ENCODE measurements around the gene GLRX. TPM values are rescaled to one million over a fixed set of nuclear protein-coding genes. Genes with fewer than 3 reads are reported as not detected.
A peak's percentile ranks its signal among the peaks of the same experiment; 100 is the strongest.

GLRX gene
- total and polyA plus RNA-seq, 10 of the 15 experiments (the other 5 are each of a cell fraction or from before 2014, with no cell fraction given): 63.0 to 366 (median 186) TPM

DNA sequence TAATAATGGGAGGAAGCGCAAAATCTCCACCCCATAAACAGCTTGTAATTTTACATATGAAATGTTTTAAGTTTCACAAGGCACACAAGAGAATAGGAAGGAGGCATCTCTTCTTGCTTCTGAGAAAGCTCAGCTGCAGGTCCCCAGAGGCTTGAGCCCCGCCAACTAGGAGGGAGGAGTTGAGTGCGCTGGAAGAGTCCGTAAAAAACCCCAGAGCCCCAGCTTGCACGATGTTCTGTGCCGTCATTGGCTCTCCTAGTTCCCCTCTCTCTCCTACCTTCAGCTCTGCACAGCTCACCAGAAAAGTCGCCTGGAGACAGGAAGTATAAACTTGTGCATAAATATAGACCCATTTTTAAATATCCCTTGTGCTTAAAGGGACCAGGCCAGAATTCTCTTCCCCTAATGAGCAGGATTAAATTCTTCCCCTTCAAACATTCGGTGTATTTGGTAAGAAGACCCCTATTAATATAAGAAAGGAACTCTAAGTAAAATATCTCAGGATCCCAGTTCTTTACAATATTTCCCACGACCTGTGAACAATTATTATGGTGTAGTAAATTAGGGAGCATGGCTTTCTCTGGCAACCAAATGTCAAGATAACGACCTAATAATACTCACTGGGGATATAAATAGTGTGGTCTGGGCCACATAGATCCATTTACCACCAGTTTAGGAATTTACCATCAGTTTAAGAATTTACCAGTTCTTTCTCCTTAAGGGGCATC, 13.7 kb downstream of the GLRX start (continued):
- TF ChIP-seq SMAD1 (IDR thresholded peaks at IDR 0.05; ENCODE audit: low read depth, partially characterized antibody) (peak; percentile 33), ZNF384 (IDR thresholded peaks at IDR 0.05; ENCODE audit: borderline replicate concordance, low read depth, low read length) (peak; percentile 48; the same call in 1 of the 2 replicates), RELA (IDR thresholded peaks at IDR 0.05; ENCODE audit: borderline replicate concordance, partially characterized antibody) (no peak), RAD51 (IDR thresholded peaks at IDR 0.05) (no peak), LARP7 (IDR thresholded peaks at IDR 0.05) (no peak), KAT2A (conservative IDR thresholded peaks at IDR 0.05; ENCODE audit: control insufficient read depth, low read depth, low read length) (no peak), MTA3 (IDR thresholded peaks at IDR 0.05; ENCODE audit: borderline replicate concordance, low read length) (0 out of 2 replicates have a peak, but pooled peaks have one; percentile 40), FOXM1 (IDR thresholded peaks at IDR 0.05; ENCODE audit: low read depth, low read length) (no peak), EZH2 (IDR thresholded peaks at IDR 0.05; ENCODE audit: borderline replicate concordance, control insufficient read depth, low read depth, low read length) (no peak), RCOR1 (conservative IDR thresholded peaks at IDR 0.05; ENCODE audit: low read depth, low read length) (0 out of 2 replicates have a peak, but pooled peaks have one; percentile 55), CREB1 (IDR thresholded peaks at IDR 0.05; ENCODE audit: low read depth) (peak; percentile 83), NBN (IDR thresholded peaks at IDR 0.05) (peak; percentile 64; the same call in 1 of the 2 replicates), MYC (IDR thresholded peaks at IDR 0.05; ENCODE audit: insufficient read depth, insufficient read length, insufficient replicate concordance, low read length, severe bottlenecking) (no peak), STAT1 (conservative IDR thresholded peaks at IDR 0.05) (no peak), CBFB (IDR thresholded peaks at IDR 0.05; ENCODE audit: low read depth) (no peak), TCF12 (IDR thresholded peaks at IDR 0.05; ENCODE audit: low read depth, low read length) (peak; percentile 78; the same call in 1 of the 2 replicates), MEF2A (IDR thresholded peaks at IDR 0.05; ENCODE audit: insufficient read depth, low read depth, low read length) (0 out of 2 replicates have a peak, but pooled peaks have one; percentile 43), KDM1A (IDR thresholded peaks at IDR 0.05; ENCODE audit: borderline replicate concordance) (no peak), CREM (IDR thresholded peaks at IDR 0.05; ENCODE audit: low read depth) (peak; percentile 33; the same call in 1 of the 2 replicates)
- TF ChIP-seq, protein P1, sequence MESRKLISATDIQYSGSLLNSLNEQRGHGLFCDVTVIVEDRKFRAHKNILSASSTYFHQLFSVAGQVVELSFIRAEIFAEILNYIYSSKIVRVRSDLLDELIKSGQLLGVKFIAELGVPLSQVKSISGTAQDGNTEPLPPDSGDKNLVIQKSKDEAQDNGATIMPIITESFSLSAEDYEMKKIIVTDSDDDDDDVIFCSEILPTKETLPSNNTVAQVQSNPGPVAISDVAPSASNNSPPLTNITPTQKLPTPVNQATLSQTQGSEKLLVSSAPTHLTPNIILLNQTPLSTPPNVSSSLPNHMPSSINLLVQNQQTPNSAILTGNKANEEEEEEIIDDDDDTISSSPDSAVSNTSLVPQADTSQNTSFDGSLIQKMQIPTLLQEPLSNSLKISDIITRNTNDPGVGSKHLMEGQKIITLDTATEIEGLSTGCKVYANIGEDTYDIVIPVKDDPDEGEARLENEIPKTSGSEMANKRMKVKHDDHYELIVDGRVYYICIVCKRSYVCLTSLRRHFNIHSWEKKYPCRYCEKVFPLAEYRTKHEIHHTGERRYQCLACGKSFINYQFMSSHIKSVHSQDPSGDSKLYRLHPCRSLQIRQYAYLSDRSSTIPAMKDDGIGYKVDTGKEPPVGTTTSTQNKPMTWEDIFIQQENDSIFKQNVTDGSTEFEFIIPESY (IDR thresholded peaks at IDR 0.05): no peak
- TF ChIP-seq, protein P2, sequence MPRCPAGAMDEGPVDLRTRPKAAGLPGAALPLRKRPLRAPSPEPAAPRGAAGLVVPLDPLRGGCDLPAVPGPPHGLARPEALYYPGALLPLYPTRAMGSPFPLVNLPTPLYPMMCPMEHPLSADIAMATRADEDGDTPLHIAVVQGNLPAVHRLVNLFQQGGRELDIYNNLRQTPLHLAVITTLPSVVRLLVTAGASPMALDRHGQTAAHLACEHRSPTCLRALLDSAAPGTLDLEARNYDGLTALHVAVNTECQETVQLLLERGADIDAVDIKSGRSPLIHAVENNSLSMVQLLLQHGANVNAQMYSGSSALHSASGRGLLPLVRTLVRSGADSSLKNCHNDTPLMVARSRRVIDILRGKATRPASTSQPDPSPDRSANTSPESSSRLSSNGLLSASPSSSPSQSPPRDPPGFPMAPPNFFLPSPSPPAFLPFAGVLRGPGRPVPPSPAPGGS (IDR thresholded peaks at IDR 0.05; ENCODE audit: borderline replicate concordance, insufficient read depth, low read depth, low read length, poor library complexity, severe bottlenecking): peak; percentile 65
- TF ChIP-seq, protein P3, sequence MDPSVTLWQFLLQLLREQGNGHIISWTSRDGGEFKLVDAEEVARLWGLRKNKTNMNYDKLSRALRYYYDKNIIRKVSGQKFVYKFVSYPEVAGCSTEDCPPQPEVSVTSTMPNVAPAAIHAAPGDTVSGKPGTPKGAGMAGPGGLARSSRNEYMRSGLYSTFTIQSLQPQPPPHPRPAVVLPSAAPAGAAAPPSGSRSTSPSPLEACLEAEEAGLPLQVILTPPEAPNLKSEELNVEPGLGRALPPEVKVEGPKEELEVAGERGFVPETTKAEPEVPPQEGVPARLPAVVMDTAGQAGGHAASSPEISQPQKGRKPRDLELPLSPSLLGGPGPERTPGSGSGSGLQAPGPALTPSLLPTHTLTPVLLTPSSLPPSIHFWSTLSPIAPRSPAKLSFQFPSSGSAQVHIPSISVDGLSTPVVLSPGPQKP (IDR thresholded peaks at IDR 0.05; ENCODE audit: low read depth, low read length): no peak
- TF ChIP-seq, protein P4, sequence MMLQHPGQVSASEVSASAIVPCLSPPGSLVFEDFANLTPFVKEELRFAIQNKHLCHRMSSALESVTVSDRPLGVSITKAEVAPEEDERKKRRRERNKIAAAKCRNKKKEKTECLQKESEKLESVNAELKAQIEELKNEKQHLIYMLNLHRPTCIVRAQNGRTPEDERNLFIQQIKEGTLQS (IDR thresholded peaks at IDR 0.05; ENCODE audit: borderline replicate concordance, extremely low read depth, low read depth, low read length): no peak
